ENCODE results near the gene MAPK14.

MAPK14 gene

DNA sequence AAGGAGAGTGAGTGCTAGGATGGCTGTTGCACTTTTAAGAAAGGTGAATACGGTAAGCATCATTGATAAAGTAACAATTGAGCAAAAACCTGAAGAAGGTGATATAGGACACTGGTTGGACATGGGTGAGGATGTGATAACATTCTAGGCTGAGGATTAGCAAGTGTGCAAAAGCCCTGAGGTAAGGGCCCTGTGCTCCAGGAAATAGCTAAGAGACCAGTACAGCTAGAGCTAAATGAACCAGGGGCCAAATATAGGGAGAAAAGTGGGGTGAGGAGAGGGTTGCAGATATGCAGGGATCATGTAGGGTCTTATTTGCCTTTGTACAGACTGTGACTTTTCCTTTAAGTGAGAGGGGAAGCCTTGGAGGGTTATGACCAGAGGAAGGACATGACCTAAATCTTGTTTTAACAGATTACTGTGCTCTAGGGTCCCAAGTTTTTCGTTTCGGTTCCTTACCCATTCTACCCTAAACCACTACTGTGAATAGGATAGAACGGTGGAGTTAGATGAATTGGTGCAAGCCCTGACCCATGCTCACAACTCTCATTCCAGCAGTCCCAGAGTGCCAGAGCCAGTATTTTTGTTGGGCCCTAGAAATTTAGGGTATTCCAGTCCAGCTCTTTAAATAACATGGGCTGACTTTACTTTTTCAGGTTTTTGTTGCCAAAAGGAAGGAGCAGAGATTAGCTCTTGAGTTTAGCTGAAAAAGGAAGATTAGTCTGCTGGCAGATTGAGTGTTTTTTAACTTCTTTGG, 10.7 kb downstream of the MAPK14 start:
- no peak for DNase-seq (ENCODE audit: extremely low read depth, low read depth)
- TF ChIP-seq, protein P1, sequence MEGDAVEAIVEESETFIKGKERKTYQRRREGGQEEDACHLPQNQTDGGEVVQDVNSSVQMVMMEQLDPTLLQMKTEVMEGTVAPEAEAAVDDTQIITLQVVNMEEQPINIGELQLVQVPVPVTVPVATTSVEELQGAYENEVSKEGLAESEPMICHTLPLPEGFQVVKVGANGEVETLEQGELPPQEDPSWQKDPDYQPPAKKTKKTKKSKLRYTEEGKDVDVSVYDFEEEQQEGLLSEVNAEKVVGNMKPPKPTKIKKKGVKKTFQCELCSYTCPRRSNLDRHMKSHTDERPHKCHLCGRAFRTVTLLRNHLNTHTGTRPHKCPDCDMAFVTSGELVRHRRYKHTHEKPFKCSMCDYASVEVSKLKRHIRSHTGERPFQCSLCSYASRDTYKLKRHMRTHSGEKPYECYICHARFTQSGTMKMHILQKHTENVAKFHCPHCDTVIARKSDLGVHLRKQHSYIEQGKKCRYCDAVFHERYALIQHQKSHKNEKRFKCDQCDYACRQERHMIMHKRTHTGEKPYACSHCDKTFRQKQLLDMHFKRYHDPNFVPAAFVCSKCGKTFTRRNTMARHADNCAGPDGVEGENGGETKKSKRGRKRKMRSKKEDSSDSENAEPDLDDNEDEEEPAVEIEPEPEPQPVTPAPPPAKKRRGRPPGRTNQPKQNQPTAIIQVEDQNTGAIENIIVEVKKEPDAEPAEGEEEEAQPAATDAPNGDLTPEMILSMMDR (IDR thresholded peaks at IDR 0.05; ENCODE audit: low read depth, low read length), result no peak

DNA sequence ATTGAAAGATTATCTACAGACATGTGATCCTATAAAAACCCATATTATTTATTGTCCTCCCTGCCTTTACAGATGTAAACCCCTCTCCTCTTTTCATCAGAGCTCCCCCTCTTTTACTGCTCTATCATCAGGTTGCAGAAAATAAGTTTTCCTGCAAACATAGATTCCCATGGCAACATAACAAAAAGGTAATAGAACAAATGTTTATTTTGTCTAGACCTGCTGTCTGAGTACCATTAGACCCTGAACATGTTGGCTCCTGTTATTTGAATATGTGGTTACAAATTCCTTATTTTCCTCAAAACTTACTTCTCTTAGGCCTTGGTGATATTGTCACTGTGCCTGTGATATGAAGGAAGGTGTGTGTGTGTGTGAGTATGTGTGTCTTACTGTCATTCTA, 11.5 kb downstream of the MAPK14 start:
- TF ChIP-seq, protein P1 (IDR thresholded peaks at IDR 0.05; ENCODE audit: low read depth, low read length), result no peak
- no peak for DNase-seq (ENCODE audit: extremely low read depth, low read depth)

DNA sequence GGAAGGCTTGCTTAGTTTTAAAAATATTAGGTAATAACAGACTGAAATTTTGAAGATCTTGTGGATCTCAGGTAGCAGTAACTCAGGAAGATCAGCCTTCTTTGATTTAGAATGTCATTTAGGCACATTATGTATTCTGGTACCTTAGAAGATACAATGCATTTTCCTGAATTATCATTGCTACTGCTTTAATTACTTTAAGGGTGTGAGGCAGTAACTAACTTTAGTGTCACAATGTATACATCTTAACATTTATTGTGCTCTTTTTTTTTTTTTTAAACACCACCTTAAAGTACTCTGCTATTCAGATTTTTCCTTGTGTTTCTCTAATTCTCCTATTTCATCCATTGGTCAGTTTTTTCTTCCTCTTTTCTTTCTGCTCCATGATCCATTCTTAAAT, 13.3 kb downstream of the MAPK14 start:
- DNase-seq (ENCODE audit: extremely low read depth, low read depth), result no peak
- TF ChIP-seq, protein P1 (IDR thresholded peaks at IDR 0.05; ENCODE audit: low read depth, low read length), result no peak

DNA sequence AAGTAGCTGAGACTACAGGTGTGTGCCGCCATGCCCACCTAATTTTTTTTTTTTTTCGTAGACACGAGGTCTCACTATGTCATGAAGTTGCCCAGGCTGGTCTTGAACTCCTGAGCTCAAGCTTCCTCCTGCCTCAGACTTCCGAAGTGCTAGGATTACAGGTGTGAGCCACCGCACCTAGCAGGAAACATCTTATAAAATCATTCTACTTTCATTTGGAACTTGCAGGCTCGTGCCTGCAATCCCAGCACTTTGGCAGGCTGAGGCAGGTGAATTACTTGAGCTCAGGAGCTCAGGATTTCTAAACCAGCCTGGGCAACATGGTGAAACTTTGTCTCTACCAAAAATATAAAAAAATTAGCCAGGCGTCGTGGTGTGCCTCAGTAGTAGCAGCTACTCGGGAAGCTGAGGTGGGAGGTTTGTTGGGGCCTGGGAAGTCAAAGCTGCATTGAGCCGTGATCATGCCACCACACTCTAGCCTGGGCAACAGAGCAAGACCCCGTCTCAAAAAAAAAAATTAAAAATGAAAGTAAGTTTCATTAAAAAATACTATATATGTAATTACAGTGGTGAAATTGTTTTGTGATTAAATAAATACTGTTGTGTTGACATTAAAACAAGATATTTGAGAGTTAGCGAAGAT, 15.1 kb downstream of the MAPK14 start:
- TF ChIP-seq, protein P1 (IDR thresholded peaks at IDR 0.05; ENCODE audit: low read depth, low read length), result no peak
- no peak for DNase-seq (ENCODE audit: extremely low read depth, low read depth)

DNA sequence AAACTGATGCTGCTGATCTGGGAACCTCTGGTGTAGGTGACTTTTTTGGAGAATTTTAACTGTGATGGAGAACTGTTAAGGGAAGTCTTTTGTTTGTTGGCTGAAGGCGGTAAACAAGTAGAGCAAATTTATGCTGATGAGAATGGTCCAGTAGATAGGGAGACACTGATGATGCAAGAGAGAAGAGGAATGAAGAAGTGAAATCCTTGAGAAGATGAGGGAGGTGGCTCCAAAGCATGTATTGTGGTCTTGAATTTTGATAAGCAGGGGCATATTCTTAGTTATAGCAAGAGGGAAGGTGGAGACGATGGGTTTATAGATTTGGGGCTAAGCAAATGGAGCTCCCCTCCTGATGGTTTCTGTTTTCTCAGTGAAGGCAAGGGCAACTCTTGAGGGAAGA, 22.0 kb downstream of the MAPK14 start:
- TF ChIP-seq, protein P1 (IDR thresholded peaks at IDR 0.05; ENCODE audit: low read depth, low read length), result no peak
- no peak for DNase-seq (ENCODE audit: extremely low read depth, low read depth)

DNA sequence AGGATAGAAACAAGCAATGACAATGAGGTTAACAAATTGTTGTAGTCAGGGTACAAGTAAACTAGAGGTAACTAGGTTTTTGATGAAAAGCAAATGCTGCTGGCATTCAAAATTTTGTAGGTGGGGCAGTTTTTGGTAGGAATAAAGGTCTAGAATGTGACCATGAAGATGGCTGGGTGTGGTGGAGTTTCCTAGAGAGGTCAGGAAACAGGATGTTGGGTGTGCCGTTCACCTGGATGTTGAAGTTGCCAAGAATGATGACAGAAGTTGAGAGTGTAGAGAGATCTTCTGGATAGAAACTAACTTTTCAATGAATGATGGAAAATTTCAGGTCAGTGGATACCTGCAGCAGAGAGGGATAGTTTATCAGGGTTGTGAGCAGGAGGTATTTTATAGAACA, 22.7 kb downstream of the MAPK14 start:
- TF ChIP-seq, protein P1 (IDR thresholded peaks at IDR 0.05; ENCODE audit: low read depth, low read length), result no peak

DNA sequence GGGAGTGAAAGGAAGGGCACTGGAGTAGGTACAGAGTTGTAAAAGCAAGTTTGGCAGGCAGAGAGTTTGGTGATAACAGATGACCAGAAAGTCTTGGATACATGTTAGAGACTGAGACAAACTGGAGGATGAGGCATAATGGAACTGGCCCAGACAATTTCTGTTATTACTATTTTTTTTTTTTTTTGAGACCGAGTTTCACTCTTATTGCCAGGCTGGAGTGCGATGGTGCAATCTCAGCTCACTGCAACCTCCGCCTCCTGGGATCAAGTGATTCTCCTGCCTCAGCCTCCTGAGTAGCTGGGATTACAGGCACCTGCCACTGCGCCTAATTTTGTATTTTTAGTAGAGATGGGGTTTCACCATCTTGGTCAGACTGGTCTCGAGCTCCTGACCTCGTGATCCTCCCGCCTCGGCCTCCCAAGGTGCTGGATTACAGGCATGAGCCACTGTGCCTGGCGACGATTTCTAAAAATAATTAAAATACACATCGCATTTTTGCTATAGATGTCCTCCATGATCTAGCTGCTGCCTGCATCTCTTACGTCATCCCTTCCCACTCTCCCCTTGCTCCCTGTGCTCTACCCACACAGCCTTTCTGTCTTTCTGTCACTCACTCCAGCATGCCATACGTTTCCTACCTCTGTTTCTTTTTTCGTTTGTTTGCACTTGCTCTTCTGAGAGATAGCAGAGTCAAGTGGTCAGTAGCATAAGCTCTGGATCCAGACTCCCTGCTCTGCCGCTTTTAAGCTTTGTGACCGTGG, 23.5 kb downstream of the MAPK14 start:
- TF ChIP-seq, protein P1 (IDR thresholded peaks at IDR 0.05; ENCODE audit: low read depth, low read length), result no peak
- DNase-seq (ENCODE audit: extremely low read depth, low read depth), result no peak

More for the DNA sequence above, 22.7 kb downstream of the MAPK14 start:
- DNase-seq (ENCODE audit: extremely low read depth, low read depth), result no peak
